DND-41 (cell line): Measurements from ENCODE around the gene IGFBP2.

Experiments
- ATAC-seq: fragments of 200-7000 bp; cut with Tn5 transposase; 3 replicates; pipeline ENCODE4 v1.9.1; 2021; ENCODE audit warnings: low read depth; ENCODE audit not compliant: insufficient read depth
- DNase-seq: peaks from one replicate; pipeline ENCODE4 v3.0.0-alpha.2; 2020
- H2AFZ ChIP-seq: 2 replicates; pipeline ENCODE4 v1.6.0; 2012; ENCODE audit warnings: low read depth, low read length
- H3K27ac ChIP-seq: 2 replicates; pipeline ENCODE4 v1.5.1; 2012; ENCODE audit warnings: low read length, inconsistent platforms
- H3K27me3 ChIP-seq: fragments of 200-600 bp; sonication (generic); 2 replicates; pipeline ENCODE4 v1.6.0; 2012; ENCODE audit warnings: low read length, mild to moderate bottlenecking, inconsistent platforms; ENCODE audit not compliant: insufficient read depth, poor library complexity
- H3K36me3 ChIP-seq: 2 replicates; pipeline ENCODE4 v1.5.1; 2012; ENCODE audit warnings: low read length, inconsistent platforms; ENCODE audit not compliant: insufficient read depth
- H3K4me1 ChIP-seq: 2 replicates; pipeline ENCODE4 v1.5.1; 2012; ENCODE audit warnings: mild to moderate bottlenecking, low read length; ENCODE audit not compliant: insufficient read depth
- H3K4me2 ChIP-seq: 2 replicates; pipeline ENCODE4 v1.6.0; 2012; ENCODE audit warnings: mild to moderate bottlenecking, moderate library complexity, low read length, inconsistent platforms; ENCODE audit not compliant: insufficient read depth
- H3K4me3 ChIP-seq, 2 experiments: fragments of 200-600 bp in 1 of 2; shearing (Covaris generic) in 1 of 2; 2 replicates each; pipeline ENCODE4 v1.5.1; 2012 to 2016; ENCODE audit warnings: inconsistent platforms in 2 of 2, low read length in 2 of 2, mild to moderate bottlenecking in 2 of 2, low read depth in 1 of 2, moderate library complexity in 1 of 2
- H3K79me2 ChIP-seq: 2 replicates; pipeline ENCODE4 v1.6.0; 2012; ENCODE audit warnings: low read length, inconsistent platforms; ENCODE audit not compliant: insufficient read depth
- H3K9ac ChIP-seq: 2 replicates; pipeline ENCODE4 v1.6.0; 2012; ENCODE audit warnings: low read depth, mild to moderate bottlenecking, inconsistent platforms, low read length, moderate library complexity
- H3K9me3 ChIP-seq: 2 replicates; pipeline ENCODE4 v1.5.1; 2012; ENCODE audit warnings: low read length, moderate library complexity, mild to moderate bottlenecking, inconsistent platforms; ENCODE audit not compliant: insufficient read depth, severe bottlenecking
- H4K20me1 ChIP-seq: 2 replicates; pipeline ENCODE4 v1.6.0; 2012; ENCODE audit warnings: low read length; ENCODE audit not compliant: insufficient read depth
- EZH2 ChIP-seq: IDR thresholded peaks from 3 replicates; pipeline ENCODE4 v1.6.1; 2012; ENCODE audit warnings: borderline replicate concordance, low read depth, mild to moderate bottlenecking, moderate library complexity, low read length, inconsistent platforms; ENCODE audit not compliant: severe bottlenecking
- TF ChIP-seq, protein P1 (sequence below): IDR thresholded peaks from 2 replicates; pipeline ENCODE4 v1.5.1; 2012; ENCODE audit warnings: borderline replicate concordance, low read length, moderate library complexity, mild to moderate bottlenecking; ENCODE audit not compliant: poor library complexity, severe bottlenecking; ENCODE audit errors: extremely low read depth

Gene IGFBP2

DNA sequence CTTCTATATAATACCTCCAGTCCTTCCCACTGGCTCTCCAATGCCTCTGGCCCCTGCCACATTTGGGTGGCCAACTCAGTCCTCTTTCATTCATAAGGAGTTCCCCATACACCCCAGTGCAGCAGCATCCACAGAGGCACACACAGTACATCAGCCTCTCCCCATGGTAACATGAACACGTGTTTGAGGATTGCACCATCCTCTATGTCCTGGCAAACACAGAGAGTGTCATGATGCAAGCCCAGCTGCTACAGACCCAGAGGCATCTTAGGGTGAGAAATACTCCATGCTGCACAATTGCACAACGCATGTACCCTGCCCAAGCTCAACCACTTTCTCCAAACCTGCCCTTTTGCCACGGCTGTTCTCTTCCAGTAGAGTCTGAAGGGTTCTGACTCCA, 50.6 kb downstream of the IGFBP2 start:
- Histone ChIP-seq H3K27me3 (peaks cover 13% of the 10 kb centered on the region), H3K9me3 (no peaks in the 10 kb centered on the region), H3K4me3 (no peak overlapping the region), H2AFZ (no peak overlapping the region), H3K79me2 (no peaks in the 10 kb centered on the region), H3K27ac (no peak overlapping the region), H3K36me3 (no peaks in the 10 kb centered on the region), H3K4me2 (no peak overlapping the region), H3K4me1 (0 out of 2 replicates have a peak, but pooled peaks cover 6% of the 10 kb centered on the region), H4K20me1 (no peaks in the 10 kb centered on the region; the same call in 1 of the 2 replicates), H3K9ac (no peak overlapping the region)
- TF ChIP-seq, protein P1, sequence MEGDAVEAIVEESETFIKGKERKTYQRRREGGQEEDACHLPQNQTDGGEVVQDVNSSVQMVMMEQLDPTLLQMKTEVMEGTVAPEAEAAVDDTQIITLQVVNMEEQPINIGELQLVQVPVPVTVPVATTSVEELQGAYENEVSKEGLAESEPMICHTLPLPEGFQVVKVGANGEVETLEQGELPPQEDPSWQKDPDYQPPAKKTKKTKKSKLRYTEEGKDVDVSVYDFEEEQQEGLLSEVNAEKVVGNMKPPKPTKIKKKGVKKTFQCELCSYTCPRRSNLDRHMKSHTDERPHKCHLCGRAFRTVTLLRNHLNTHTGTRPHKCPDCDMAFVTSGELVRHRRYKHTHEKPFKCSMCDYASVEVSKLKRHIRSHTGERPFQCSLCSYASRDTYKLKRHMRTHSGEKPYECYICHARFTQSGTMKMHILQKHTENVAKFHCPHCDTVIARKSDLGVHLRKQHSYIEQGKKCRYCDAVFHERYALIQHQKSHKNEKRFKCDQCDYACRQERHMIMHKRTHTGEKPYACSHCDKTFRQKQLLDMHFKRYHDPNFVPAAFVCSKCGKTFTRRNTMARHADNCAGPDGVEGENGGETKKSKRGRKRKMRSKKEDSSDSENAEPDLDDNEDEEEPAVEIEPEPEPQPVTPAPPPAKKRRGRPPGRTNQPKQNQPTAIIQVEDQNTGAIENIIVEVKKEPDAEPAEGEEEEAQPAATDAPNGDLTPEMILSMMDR = no peak
- no peak for TF ChIP-seq EZH2
- no peak for DNase-seq
- ATAC-seq = no peak

DNA sequence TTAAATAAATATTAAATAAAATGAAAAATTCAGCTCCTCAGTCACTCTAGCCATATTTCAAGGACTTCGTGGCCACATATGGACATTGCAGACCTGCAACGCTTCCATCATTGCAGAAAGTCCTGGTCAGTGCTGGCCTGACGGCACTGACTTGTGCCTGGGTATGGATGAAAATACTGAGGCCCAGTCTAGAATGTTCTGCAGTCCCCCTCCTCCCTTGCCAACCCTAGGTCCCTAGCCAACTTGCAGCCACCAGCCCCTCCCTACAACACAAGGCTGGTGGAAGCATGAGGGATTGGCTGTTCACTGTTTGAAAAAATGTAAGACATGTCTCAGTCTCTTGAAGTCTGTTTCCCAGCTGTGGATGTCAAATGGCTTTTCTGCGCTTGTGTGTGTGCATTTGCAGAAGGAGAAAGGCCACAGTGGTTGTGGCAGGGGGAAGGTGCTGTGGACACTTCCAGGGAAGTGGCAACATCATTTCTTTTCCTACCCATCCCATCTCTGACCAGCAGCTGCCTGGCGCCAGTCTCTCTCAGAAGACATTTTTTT, 52.2 kb downstream of the IGFBP2 start:
- Histone ChIP-seq H2AFZ (no peak overlapping the region), H3K4me1 (0 out of 2 replicates have a peak, but pooled peaks cover 6% of the 10 kb centered on the region), H3K4me2 (no peak overlapping the region), H3K27ac (no peak overlapping the region), H3K9ac (no peak overlapping the region), H3K36me3 (no peaks in the 10 kb centered on the region), H3K9me3 (no peaks in the 10 kb centered on the region), H3K27me3 (peaks cover 25% of the 10 kb centered on the region), H3K79me2 (no peaks in the 10 kb centered on the region), H4K20me1 (no peaks in the 10 kb centered on the region; the same call in 1 of the 2 replicates), H3K4me3 (no peak overlapping the region)
- TF ChIP-seq EZH2 = no peak
- ATAC-seq (no peak), DNase-seq (no peak)

DNA sequence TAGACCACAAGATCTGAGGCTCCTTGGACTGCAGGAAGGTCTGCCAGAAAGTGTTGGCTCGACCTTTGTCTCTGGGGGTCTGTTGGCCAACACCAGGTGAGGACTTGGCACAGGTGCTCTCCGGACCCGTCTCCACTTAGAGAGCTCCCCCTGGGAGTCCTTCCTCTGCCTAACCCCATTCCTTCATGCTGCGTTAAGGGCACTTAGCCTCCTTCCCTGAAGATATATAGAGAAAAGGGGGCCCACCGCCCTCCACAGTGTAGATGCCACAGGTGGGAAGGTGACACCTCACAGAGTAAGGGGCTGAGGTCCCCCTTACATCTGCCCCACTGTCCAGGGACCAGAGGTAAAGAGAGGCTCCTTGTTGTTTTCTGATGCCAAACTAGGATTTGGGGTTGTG, 53.9 kb downstream of the IGFBP2 start:
- TF ChIP-seq, protein P1 = no peak
- no peak for TF ChIP-seq EZH2
- no peak overlapping the region for H3K9ac ChIP-seq
- H3K79me2 ChIP-seq = no peaks in the 10 kb centered on the region
- H2AFZ ChIP-seq = no peak overlapping the region
- H3K9me3 ChIP-seq = no peaks in the 10 kb centered on the region
- H4K20me1 ChIP-seq = no peaks in the 10 kb centered on the region
- ATAC-seq = no peak
- no peak overlapping the region for H3K4me3 ChIP-seq
- H3K27me3 ChIP-seq = peaks cover 40% of the 10 kb centered on the region
- no peaks in the 10 kb centered on the region for H3K36me3 ChIP-seq
- no peak for DNase-seq
- H3K4me2 ChIP-seq = no peak overlapping the region
- H3K27ac ChIP-seq = no peak overlapping the region
- H3K4me1 ChIP-seq = peaks cover 16% of the 10 kb centered on the region

DNA sequence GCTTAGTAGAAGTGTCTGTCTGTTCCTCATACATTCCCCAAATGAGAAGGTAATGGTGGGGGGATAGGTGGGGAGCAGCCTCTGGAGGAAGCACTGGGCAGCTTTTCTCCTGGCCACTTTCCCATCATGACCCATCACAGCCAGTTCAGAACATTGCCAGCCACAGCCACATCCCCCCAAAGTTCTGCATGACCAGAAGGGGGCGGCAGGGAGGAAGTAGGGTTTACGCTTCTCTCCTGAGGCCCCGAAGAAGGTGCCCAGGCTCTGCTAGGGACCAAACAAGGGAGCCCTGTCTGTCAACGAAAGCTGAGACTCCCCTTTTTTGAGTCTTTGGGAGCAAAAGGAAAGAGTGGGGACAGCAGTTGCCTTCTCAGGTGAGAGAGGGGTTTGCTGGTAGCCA, 54.4 kb downstream of the IGFBP2 start:
- no peaks in the 10 kb centered on the region for H4K20me1 ChIP-seq
- H3K79me2 ChIP-seq = no peaks in the 10 kb centered on the region
- H3K4me1 ChIP-seq = peaks cover 16% of the 10 kb centered on the region
- H3K36me3 ChIP-seq = no peaks in the 10 kb centered on the region
- ATAC-seq (no peak), DNase-seq (peak; percentile 42)
- H3K9ac ChIP-seq = no peak overlapping the region
- peaks cover 45% of the 10 kb centered on the region for H3K27me3 ChIP-seq
- H3K27ac ChIP-seq = no peak overlapping the region
- H3K4me2 ChIP-seq = no peak overlapping the region
- H3K9me3 ChIP-seq = no peaks in the 10 kb centered on the region
- TF ChIP-seq, protein P1 = peak; percentile 63
- TF ChIP-seq EZH2 = no peak
- no peak overlapping the region for H3K4me3 ChIP-seq
- H2AFZ ChIP-seq = no peak overlapping the region
